ENCODE data around the gene EPHB2. TPM values are rescaled to one million over a fixed set of nuclear protein-coding genes. Genes with fewer than 3 reads are reported as not detected.
A peak's percentile ranks its signal among the peaks of the same experiment; 100 is the strongest.

Gene EPHB2
- total RNA-seq, 1 donor from 2014 or later: 10.7 TPM

DNA sequence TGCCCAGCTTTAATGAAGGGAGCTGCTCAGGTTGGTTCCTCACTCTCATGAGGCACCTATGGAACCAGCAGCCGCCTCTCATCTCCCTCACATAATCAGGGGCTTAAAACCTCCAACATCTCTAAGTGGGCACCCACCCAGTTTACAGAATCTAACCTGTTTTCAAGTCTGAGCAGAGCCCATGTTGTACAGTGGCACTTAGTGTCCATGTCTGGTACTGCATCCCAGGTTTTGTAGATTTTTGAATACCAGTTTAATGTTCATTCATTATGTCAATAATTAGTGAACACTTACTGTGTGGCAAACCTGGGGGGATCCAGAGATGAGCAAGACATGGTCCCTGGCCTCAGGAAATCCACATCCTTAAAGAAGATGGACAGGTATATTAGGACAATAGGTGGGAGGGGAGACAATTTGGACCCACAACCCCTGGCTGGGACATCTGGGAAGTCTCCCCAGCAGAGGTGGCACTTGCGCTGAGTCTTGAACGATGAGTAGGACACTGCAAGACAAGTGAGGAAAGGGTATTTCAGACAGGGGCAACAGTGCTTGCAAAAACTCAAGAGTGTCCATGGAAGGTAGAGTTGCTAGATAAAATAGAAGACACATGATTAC lies 178.7 kb downstream of the EPHB2 start:
- Mint-ChIP-seq H3K4me3 (ENCODE audit: unreplicated experiment) (no peak overlapping the region), H3K27ac (ENCODE audit: unreplicated experiment) (no peak overlapping the region), H3K36me3 (ENCODE audit: low read depth, unreplicated experiment) (peaks cover 6% of the 10 kb centered on the region), H3K4me1 (ENCODE audit: unreplicated experiment) (peaks cover 4% of the 10 kb centered on the region), H3K27me3 (ENCODE audit: unreplicated experiment) (peaks cover 5% of the 10 kb centered on the region), H3K9me3 (ENCODE audit: unreplicated experiment) (no peaks in the 10 kb centered on the region)
- peak; percentile 33 for DNase-seq (ENCODE audit: low spot score)
- TF ChIP-seq CTCF (IDR thresholded peaks at IDR 0.05; ENCODE audit: unreplicated experiment): peak; percentile 87

DNA sequence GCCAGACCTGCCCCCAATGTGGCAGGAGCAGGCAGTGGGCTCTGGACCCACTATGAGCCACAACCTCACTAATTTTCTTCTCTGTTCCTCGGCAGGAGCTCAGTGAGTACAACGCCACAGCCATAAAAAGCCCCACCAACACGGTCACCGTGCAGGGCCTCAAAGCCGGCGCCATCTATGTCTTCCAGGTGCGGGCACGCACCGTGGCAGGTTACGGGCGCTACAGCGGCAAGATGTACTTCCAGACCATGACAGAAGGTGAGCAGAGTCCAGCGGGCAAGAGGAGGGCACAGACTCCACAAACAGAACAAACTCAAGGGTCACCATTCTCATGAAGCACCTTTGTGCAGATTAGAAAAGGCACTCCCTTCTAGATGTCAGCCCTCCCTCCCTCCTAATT lies 182.2 kb downstream of the EPHB2 start:
- TF ChIP-seq CTCF (IDR thresholded peaks at IDR 0.05; ENCODE audit: unreplicated experiment): no peak
- Mint-ChIP-seq H3K4me3 (ENCODE audit: unreplicated experiment) (no peak overlapping the region), H3K4me1 (ENCODE audit: unreplicated experiment) (no peaks in the 10 kb centered on the region), H3K36me3 (ENCODE audit: low read depth, unreplicated experiment) (peaks cover 6% of the 10 kb centered on the region), H3K27me3 (ENCODE audit: unreplicated experiment) (peaks cover 4% of the 10 kb centered on the region), H3K27ac (ENCODE audit: unreplicated experiment) (no peak overlapping the region), H3K9me3 (ENCODE audit: unreplicated experiment) (no peaks in the 10 kb centered on the region)
- no peak for DNase-seq (ENCODE audit: low spot score)

DNA sequence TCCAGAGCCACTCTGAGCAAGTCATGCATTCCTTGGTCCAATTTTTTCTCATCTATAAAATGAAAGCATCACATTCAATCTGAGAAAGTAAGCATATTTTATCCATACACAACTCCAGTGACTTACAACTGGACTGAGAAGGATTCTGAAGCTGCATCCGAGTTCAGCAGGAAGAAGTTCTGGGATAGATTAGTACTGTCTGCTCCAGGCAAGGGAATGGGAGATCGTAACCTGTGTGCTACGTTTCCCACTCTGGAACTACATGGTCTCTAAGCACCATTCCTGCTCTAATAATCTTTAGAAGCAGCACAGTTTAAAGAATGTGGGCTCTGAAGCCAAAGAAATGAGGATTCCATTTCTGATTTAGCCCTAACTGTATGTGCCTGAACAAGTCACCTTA lies 182.7 kb downstream of the EPHB2 start:
- no peak for TF ChIP-seq CTCF (IDR thresholded peaks at IDR 0.05; ENCODE audit: unreplicated experiment)
- Mint-ChIP-seq H3K9me3 (ENCODE audit: unreplicated experiment) (no peaks in the 10 kb centered on the region), H3K27ac (ENCODE audit: unreplicated experiment) (no peak overlapping the region), H3K27me3 (ENCODE audit: unreplicated experiment) (peaks cover 4% of the 10 kb centered on the region), H3K4me1 (ENCODE audit: unreplicated experiment) (no peaks in the 10 kb centered on the region), H3K4me3 (ENCODE audit: unreplicated experiment) (no peak overlapping the region), H3K36me3 (ENCODE audit: low read depth, unreplicated experiment) (peaks cover 6% of the 10 kb centered on the region)
- no peak for DNase-seq (ENCODE audit: low spot score)

DNA sequence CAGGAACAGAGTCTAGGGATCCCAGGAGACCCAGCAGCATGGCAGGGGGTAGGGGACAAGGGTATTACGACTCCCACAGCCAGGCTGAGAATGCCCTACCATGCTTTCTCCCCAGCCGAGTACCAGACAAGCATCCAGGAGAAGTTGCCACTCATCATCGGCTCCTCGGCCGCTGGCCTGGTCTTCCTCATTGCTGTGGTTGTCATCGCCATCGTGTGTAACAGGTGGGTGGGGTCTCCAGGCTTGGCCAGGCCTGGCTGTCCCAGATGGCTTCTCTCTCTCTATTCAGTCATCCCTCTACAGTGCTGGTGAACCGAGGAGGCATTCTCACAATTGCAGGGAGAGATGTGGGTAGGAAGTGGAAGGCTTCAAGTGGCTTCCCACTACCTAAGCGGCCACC lies 184.7 kb downstream of the EPHB2 start:
- no peak overlapping the region for H3K4me3 Mint-ChIP-seq (ENCODE audit: unreplicated experiment)
- no peak overlapping the region for H3K27ac Mint-ChIP-seq (ENCODE audit: unreplicated experiment)
- no peak for DNase-seq (ENCODE audit: low spot score)
- peaks cover 6% of the 10 kb centered on the region for H3K36me3 Mint-ChIP-seq (ENCODE audit: low read depth, unreplicated experiment)
- H3K4me1 Mint-ChIP-seq (ENCODE audit: unreplicated experiment): no peaks in the 10 kb centered on the region
- H3K9me3 Mint-ChIP-seq (ENCODE audit: unreplicated experiment): no peaks in the 10 kb centered on the region
- TF ChIP-seq CTCF (IDR thresholded peaks at IDR 0.05; ENCODE audit: unreplicated experiment): no peak
- H3K27me3 Mint-ChIP-seq (ENCODE audit: unreplicated experiment): peaks cover 4% of the 10 kb centered on the region

DNA sequence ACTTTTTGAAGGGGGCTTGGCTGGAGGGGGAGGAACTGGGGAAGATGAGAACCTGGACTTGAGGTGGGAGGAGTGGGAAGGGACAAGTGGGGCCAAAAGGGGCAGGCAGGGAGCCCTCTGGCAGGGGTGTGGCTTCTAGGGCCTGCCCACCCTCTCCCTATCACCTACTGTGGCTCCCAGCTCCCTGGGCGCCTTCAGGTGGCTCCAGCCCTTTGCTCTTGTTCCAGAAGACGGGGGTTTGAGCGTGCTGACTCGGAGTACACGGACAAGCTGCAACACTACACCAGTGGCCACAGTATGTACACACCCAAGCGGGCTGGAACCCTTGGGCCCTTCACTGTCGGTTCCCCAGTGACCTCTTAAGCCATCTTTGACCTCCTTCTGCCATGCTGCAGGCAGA lies 185.5 kb downstream of the EPHB2 start:
- no peak for DNase-seq (ENCODE audit: low spot score)
- H3K27me3 Mint-ChIP-seq (ENCODE audit: unreplicated experiment): peaks cover 4% of the 10 kb centered on the region
- peaks cover 6% of the 10 kb centered on the region for H3K36me3 Mint-ChIP-seq (ENCODE audit: low read depth, unreplicated experiment)
- no peak overlapping the region for H3K4me3 Mint-ChIP-seq (ENCODE audit: unreplicated experiment)
- no peak for TF ChIP-seq CTCF (IDR thresholded peaks at IDR 0.05; ENCODE audit: unreplicated experiment)
- no peak overlapping the region for H3K27ac Mint-ChIP-seq (ENCODE audit: unreplicated experiment)
- no peaks in the 10 kb centered on the region for H3K9me3 Mint-ChIP-seq (ENCODE audit: unreplicated experiment)
- H3K4me1 Mint-ChIP-seq (ENCODE audit: unreplicated experiment): no peaks in the 10 kb centered on the region

Measured in endothelial cell (in vitro differentiated cells).